Endothelial cell of umbilical vein (primary cell): ENCODE measurements around the gene LAX1. TPM values are rescaled to one million over a fixed set of nuclear protein-coding genes. Genes with fewer than 3 reads are reported as not detected.

Experiments used
- BruUV-seq: library from RNA; stranded (reverse); fragments of 400-500 nt; replicated peaks from 2 replicates; lab custom pipeline; 2021; lab: Mats Ljungman, UMichigan
- CTCF ChIA-PET: fragments of 300-600, 350-600 bp; sonication (Branson Sonifier 250); formaldehyde crosslinking; loops from one replicate; lab custom pipeline; 2021; ENCODE audit warnings: antibody characterized with exemption, inconsistent platforms; lab: Charles Lee
- POLR2A ChIA-PET: fragments of 300-600, 350-600 bp; sonication (Branson Sonifier 250); formaldehyde crosslinking; loops from one replicate; lab custom pipeline; 2021; ENCODE audit warnings: antibody characterized with exemption, inconsistent platforms; lab: Charles Lee
- DNase-seq: peaks from one replicate; pipeline ENCODE4 v3.0.0-alpha.2; 2011; ENCODE audit warnings: low read depth, low spot score
- FAIRE-seq: peaks from 2 replicates; lab custom pipeline; 2011; peaks lifted over from hg19 to GRCh38; lab: Jason Lieb, UNC
- H2AFZ ChIP-seq: 2 replicates; pipeline ENCODE4 v1.6.0; 2012; ENCODE audit warnings: low read depth, low read length, control low read depth, inconsistent platforms
- H3K27ac ChIP-seq: 2 replicates; pipeline ENCODE4 v1.5.1; 2011; ENCODE audit warnings: low read depth, mild to moderate bottlenecking, control low read depth, low read length, moderate library complexity; ENCODE audit not compliant: insufficient read depth
- H3K27me3 ChIP-seq, 2 experiments: 2 replicates each; pipeline versions ENCODE4 v1.6.0 to v1.6.1; 2011; ENCODE audit warnings: low read length in 2 of 2, mixed read lengths in 1 of 2; ENCODE audit not compliant: control insufficient read depth in 2 of 2, insufficient read depth in 2 of 2
- H3K36me3 ChIP-seq, 2 experiments: 2 replicates in 1 of 2; 3 replicates in 1 of 2; pipeline ENCODE4 v1.5.1; 2011; ENCODE audit warnings: low read length in 2 of 2, mild to moderate bottlenecking in 1 of 2, moderate library complexity in 1 of 2; ENCODE audit not compliant: control insufficient read depth in 2 of 2, insufficient read depth in 2 of 2; ENCODE audit errors: extremely low read depth in 1 of 2
- H3K4me1 ChIP-seq: 3 replicates; pipeline ENCODE4 v1.5.1; 2011; ENCODE audit warnings: mild to moderate bottlenecking, low read length; ENCODE audit not compliant: control insufficient read depth, insufficient read depth; ENCODE audit errors: extremely low read depth
- H3K4me2 ChIP-seq: 2 replicates; pipeline ENCODE4 v1.6.1; 2011; ENCODE audit warnings: low read length, control low read depth, mixed read lengths; ENCODE audit not compliant: insufficient read depth
- H3K4me3 ChIP-seq, 3 experiments: fragments of 200-600 bp in 1 of 3; sonication (generic), shearing (Covaris generic) in 1 of 3; replicated peaks in 1 of 3; 2 replicates each; pipeline ENCODE4 v1.5.1; 2011 to 2016; ENCODE audit warnings: control low read depth in 3 of 3, low read length in 3 of 3, mild to moderate bottlenecking in 2 of 3, inconsistent platforms in 1 of 3, low read depth in 1 of 3, moderate library complexity in 1 of 3; ENCODE audit not compliant: insufficient read depth in 1 of 3
- H3K79me2 ChIP-seq: 2 replicates; pipeline ENCODE4 v1.6.0; 2012; ENCODE audit warnings: low read length, inconsistent platforms; ENCODE audit not compliant: control insufficient read depth, insufficient read depth
- H3K9ac ChIP-seq: replicated peaks from 2 replicates; pipeline ENCODE3; 2011; ENCODE audit warnings: low read length, control low read depth; ENCODE audit not compliant: insufficient read depth; ENCODE audit errors: extremely low read depth
- H3K9me1 ChIP-seq: replicated peaks from 3 replicates; pipeline ENCODE4 v1.6.0; 2011; ENCODE audit warnings: mild to moderate bottlenecking, low read length; ENCODE audit not compliant: control insufficient read depth, insufficient read depth; ENCODE audit errors: extremely low read depth
- H3K9me3 ChIP-seq: replicated peaks from 2 replicates; pipeline ENCODE4 v1.5.1; 2012; ENCODE audit warnings: low read length, inconsistent platforms; ENCODE audit not compliant: control insufficient read depth, insufficient read depth
- H4K20me1 ChIP-seq: replicated peaks from 2 replicates; pipeline ENCODE3; 2011; ENCODE audit warnings: mild to moderate bottlenecking, low read length; ENCODE audit not compliant: control insufficient read depth, insufficient read depth; ENCODE audit errors: extremely low read depth
- CTCF ChIP-seq, 2 donors: IDR thresholded peaks; 1 replicate in 1 of 2; 2 replicates in 1 of 2; pipeline ENCODE4 v1.5.1; 2011; ENCODE audit warnings: low read length in 2 of 2, mild to moderate bottlenecking in 2 of 2, moderate library complexity in 2 of 2, control low read depth in 1 of 2, inconsistent platforms in 1 of 2, low read depth in 1 of 2; ENCODE audit not compliant: insufficient read depth in 1 of 2; ENCODE audit errors: extremely low read depth in 1 of 2
- EZH2 ChIP-seq: IDR thresholded peaks from 2 replicates; pipeline ENCODE4 v1.6.1; 2012; ENCODE audit warnings: borderline replicate concordance, low read depth, mild to moderate bottlenecking, moderate library complexity, low read length, inconsistent platforms; ENCODE audit not compliant: severe bottlenecking
- FOS ChIP-seq: IDR thresholded peaks from 2 replicates; pipeline ENCODE4 v1.6.1; 2011; ENCODE audit warnings: mild to moderate bottlenecking, low read length, moderate library complexity, borderline replicate concordance; ENCODE audit not compliant: insufficient read depth
- GATA2 ChIP-seq: IDR thresholded peaks from 2 replicates; pipeline ENCODE4 v1.7.0; 2011; ENCODE audit warnings: low read depth, mild to moderate bottlenecking, moderate library complexity, mixed read lengths, low read length; ENCODE audit not compliant: insufficient read length, insufficient read depth
- JUN ChIP-seq: IDR thresholded peaks from 2 replicates; pipeline ENCODE4 v1.6.1; 2011; ENCODE audit warnings: borderline replicate concordance, low read depth; ENCODE audit not compliant: insufficient read length, insufficient read depth
- MYC ChIP-seq: IDR thresholded peaks from one replicate; pipeline ENCODE4 v1.6.1; 2011; ENCODE audit warnings: mild to moderate bottlenecking, low read depth, low read length
- POLR2A ChIP-seq: IDR thresholded peaks from 2 replicates; pipeline ENCODE4 v1.6.1; 2012; ENCODE audit warnings: low read depth, mild to moderate bottlenecking, control low read depth, low read length
- POLR2AphosphoS5 ChIP-seq: IDR thresholded peaks from 2 replicates; pipeline ENCODE4 v1.6.1; 2012; ENCODE audit warnings: low read depth, mild to moderate bottlenecking, control low read depth, low read length, moderate library complexity; ENCODE audit not compliant: insufficient read depth
- dilution Hi-C: fragments of 300-500 bp; cut with MboI; formaldehyde crosslinking; loops from one replicate; pipeline ENCODE4 v1.15.0; 2019; ENCODE audit warnings: low sequenced_read_pairs; ENCODE audit not compliant: extremely low pct_ligation_motif_present
- intact Hi-C: fragments of 100-400 bp; cut with micrococcal nuclease; formaldehyde crosslinking; loops from one replicate; pipeline ENCODE4 v1.10.0; 2022
- polyA plus RNA-seq, 4 experiments: library from polyadenylated mRNA; depleted of rRNA in 3 of 4; stranded (reverse) in 3 of 4; unstranded in 1 of 4; fragments of >200 nt; gene quantifications; 2 replicates each; pipeline versions ENCODE4 v1.2.1 to v1.2.3, GENCODE V29; 2011 to 2012; ENCODE audit warnings: missing spikeins in 1 of 4
- total RNA-seq: library from RNA; stranded (reverse); gene quantifications from 2 replicates; pipeline ENCODE4 v1.2.3, GENCODE V29; 2021
- TF ChIP-seq, protein P1 (sequence below): IDR thresholded peaks from 2 replicates; pipeline ENCODE4 v1.6.1; 2011; ENCODE audit not compliant: insufficient read depth, insufficient read length

LAX1 gene
- total and polyA plus RNA-seq, 2 donors (not counting 3 experiments of a cell fraction or from before 2014, with no cell fraction given): not detected

DNA sequence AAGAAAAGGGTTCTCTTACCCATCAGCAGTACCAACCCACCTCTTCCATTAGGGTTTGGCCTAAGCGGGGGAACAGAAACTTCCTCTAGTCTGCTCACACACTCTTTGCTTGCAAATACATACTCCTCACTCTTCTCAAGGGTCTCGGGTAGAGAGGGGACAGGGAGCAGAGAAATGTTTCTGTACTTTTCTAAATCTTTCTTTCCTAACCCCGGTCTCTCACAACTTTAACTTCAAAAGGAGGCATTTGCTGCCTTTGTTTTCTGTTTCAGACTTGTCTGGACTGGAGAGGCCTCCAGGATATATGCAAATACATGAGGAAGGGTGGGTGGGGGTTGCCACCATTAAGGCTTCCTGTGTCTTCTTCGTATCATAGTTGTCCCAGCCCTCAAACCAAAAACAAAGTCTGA lies 10.5 kb upstream of the LAX1 start:
- TF ChIP-seq POLR2AphosphoS5: no peak
- TF ChIP-seq EZH2: no peak
- no peak for TF ChIP-seq JUN
- TF ChIP-seq POLR2A: no peak
- TF ChIP-seq GATA2: no peak
- TF ChIP-seq CTCF (IDR thresholded peaks at IDR 0.05; ENCODE audit: extremely low read depth in 1 of 2, insufficient read depth in 1 of 2, low read depth in 1 of 2, low read length in 2 of 2): no peak
- TF ChIP-seq, protein P1, sequence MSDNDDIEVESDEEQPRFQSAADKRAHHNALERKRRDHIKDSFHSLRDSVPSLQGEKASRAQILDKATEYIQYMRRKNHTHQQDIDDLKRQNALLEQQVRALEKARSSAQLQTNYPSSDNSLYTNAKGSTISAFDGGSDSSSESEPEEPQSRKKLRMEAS: no peak
- TF ChIP-seq FOS: no peak
- TF ChIP-seq MYC: no peak
- Histone ChIP-seq H3K9ac (no peak overlapping the region), H3K4me2 (no peak overlapping the region), H3K36me3 (no peaks in the 10 kb centered on the region), H3K9me3 (no peaks in the 10 kb centered on the region), H3K79me2 (no peaks in the 10 kb centered on the region), H2AFZ (no peak overlapping the region), H3K9me1 (no peaks in the 10 kb centered on the region), H3K4me3 (no peak overlapping the region), H3K27ac (no peak overlapping the region), H4K20me1 (no peaks in the 10 kb centered on the region), H3K27me3 (no peaks in the 10 kb centered on the region), H3K4me1 (peaks cover 4% of the 10 kb centered on the region)
- no peak for DNase-seq
- BruUV-seq: no TSS peak
- dilution Hi-C loops (no loop called here), intact Hi-C loops (no loop called here)
- CTCF ChIA-PET: no interaction called here
- FAIRE-seq: no peak
- POLR2A ChIA-PET: no interaction called here
